ENCODE results near the gene ACE. TPM values are rescaled to one million over a fixed set of nuclear protein-coding genes. Genes with fewer than 3 reads are reported as not detected.

The ACE gene
- total RNA-seq, 4 donors from 2014 or later = 3.0 to 10.2 (median 7.2) TPM

DNA sequence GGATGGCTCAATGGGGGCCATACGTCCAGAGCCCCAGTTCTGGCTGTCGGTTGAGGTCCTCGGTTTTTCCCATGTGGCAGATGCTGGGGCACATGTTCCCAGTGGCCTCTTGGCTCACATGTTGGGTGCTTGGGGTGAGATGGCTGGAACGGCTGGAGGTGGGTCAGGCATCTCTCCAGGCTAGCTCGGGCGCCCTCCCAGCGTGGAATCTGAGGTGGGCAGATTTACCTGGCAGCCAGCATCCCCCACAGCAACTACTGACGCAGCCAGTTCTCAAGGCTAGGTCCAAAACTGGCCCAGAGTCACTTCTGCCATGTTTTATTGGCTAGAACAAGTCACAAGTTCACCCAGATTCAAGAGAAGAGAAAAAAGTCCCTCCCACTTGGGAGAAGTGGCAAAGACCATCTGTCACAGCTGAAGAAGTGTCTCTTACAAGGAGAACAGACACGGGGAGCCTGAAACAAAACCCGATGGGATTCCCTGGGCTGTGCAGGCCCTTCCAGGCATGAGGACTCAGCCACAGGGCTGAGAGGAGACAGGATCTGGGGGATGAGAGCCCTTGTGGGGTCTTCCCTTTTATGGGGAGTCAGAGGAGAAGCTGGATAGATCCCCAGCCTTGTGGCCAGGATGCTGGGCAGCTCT is 15.2 kb downstream of the ACE start:
- 74 to 89% methylated on average over 5 to 10 of the region's 10 CpGs for WGBS, 2 donors
- DNase-seq (ENCODE audit: low spot score in 2 of 2) = no peak
- TF ChIP-seq, protein P1, sequence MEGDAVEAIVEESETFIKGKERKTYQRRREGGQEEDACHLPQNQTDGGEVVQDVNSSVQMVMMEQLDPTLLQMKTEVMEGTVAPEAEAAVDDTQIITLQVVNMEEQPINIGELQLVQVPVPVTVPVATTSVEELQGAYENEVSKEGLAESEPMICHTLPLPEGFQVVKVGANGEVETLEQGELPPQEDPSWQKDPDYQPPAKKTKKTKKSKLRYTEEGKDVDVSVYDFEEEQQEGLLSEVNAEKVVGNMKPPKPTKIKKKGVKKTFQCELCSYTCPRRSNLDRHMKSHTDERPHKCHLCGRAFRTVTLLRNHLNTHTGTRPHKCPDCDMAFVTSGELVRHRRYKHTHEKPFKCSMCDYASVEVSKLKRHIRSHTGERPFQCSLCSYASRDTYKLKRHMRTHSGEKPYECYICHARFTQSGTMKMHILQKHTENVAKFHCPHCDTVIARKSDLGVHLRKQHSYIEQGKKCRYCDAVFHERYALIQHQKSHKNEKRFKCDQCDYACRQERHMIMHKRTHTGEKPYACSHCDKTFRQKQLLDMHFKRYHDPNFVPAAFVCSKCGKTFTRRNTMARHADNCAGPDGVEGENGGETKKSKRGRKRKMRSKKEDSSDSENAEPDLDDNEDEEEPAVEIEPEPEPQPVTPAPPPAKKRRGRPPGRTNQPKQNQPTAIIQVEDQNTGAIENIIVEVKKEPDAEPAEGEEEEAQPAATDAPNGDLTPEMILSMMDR (IDR thresholded peaks at IDR 0.05) = no peak
- TF ChIP-seq POLR2A (IDR thresholded peaks at IDR 0.05) = no peak
- intact Hi-C loops (cut with DNase I; ENCODE audit: low total_unique reads) = no loop called here
- H3K4me3 ChIP-seq (ENCODE audit: low read depth, poor library complexity, severe bottlenecking) = no peak overlapping the region

DNA sequence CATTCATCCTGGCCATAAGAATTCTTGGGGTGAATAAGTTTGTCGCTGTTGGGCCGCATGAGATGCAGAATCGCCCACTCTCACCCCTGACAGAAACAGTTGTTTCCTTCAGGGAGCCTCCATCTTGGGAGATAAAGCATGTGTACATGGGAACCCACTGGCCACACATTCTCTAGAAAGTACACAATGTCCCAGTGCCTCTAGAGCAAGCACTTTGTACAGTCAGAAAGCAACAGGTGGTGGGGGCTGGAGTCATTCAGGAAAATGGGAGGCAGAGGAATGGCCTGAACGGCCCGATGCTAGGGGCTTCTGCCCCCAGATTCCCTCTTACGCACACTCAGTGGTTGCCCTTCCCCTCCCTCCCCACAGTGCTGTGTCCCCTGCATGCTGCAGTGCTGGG is 16.1 kb downstream of the ACE start:
- no peak for DNase-seq (ENCODE audit: low spot score in 2 of 2)
- WGBS, 2 donors = 94 to 95% methylated on average over 5 to 6 of the region's 6 CpGs

DNA sequence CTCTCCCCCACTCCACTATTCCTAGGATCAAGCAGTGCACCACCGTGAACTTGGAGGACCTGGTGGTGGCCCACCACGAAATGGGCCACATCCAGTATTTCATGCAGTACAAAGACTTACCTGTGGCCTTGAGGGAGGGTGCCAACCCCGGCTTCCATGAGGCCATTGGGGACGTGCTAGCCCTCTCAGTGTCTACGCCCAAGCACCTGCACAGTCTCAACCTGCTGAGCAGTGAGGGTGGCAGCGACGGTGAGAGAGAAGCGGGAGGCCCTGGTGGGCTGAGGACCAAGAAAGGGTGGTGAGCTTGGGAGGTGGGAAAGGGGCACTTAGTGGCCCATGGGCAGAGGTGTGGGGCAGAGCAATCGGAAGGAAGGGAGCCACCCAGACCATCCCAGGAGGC is 16.6 kb downstream of the ACE start:
- 89 to 91% methylated on average over 9 of the region's 9 CpGs for WGBS, 2 donors
- no peak for TF ChIP-seq POLR2A (IDR thresholded peaks at IDR 0.05)
- TF ChIP-seq, protein P1 (IDR thresholded peaks at IDR 0.05) = no peak
- DNase-seq (ENCODE audit: low spot score in 2 of 2) = no peak
- H3K4me3 ChIP-seq (ENCODE audit: low read depth, poor library complexity, severe bottlenecking) = no peak overlapping the region
- intact Hi-C loops (cut with DNase I; ENCODE audit: low total_unique reads) = no loop called here

More for the DNA sequence above, 16.1 kb downstream of the ACE start:
- TF ChIP-seq POLR2A (IDR thresholded peaks at IDR 0.05) = no peak
- TF ChIP-seq, protein P1 (IDR thresholded peaks at IDR 0.05) = no peak
- intact Hi-C loops (cut with DNase I; ENCODE audit: low total_unique reads) = no loop called here
- H3K4me3 ChIP-seq (ENCODE audit: low read depth, poor library complexity, severe bottlenecking) = no peak overlapping the region

DNA sequence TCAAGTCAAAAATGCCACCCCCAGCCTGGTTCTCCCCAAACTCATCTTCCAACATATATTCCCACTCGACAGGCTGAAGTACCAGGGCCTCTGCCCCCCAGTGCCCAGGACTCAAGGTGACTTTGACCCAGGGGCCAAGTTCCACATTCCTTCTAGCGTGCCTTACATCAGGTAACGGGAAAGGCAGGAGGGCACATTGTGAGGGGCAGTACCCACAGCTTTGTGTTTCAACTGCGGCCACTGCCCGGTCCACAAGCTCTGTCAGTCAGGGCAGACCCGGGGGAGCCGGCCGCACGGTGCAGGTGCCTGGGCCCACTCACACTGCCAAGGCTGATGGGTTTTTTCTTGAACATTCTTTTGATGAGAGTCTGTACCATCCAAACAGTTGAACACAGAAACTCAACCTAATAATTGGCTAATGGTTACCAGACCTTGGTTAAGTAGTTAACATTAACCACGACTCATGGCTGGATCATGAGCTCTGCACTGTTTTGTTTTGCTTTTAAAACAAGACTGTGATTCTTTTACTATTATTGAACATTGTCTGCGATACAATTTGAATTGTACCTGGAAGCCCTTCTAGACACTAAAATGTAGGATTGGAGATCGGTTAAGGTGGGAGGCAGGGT is 17.6 kb downstream of the ACE start:
- no peak overlapping the region for H3K4me3 ChIP-seq (ENCODE audit: low read depth, poor library complexity, severe bottlenecking)
- intact Hi-C loops (cut with DNase I; ENCODE audit: low total_unique reads) = no loop called here
- 93 to 94% methylated on average over 12 of the region's 12 CpGs for WGBS, 2 donors
- DNase-seq (ENCODE audit: low spot score in 2 of 2) = no peak
- TF ChIP-seq POLR2A (IDR thresholded peaks at IDR 0.05) = no peak
- TF ChIP-seq, protein P1 (IDR thresholded peaks at IDR 0.05) = no peak

DNA sequence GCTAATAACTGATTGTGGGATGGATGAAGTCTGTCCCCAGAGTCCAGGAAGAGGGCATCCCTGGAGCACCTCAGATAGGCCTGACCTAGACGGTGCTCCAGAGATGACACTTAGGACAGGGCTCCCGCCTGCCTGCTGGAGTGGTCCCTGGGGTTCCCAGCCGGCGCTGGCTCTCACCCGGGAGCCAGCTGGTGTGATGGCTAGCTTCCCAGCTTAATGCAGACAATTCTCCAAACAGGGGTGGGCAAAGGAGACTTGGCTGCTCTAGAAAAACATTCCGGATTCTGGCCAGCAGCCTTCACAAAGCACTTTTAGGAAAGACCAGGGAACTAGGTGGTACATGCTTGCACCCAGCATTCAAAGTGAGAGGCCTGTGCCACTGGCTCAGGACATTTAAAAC is 18.6 kb downstream of the ACE start:
- intact Hi-C loops (cut with DNase I; ENCODE audit: low total_unique reads) = no loop called here
- TF ChIP-seq, protein P1 (IDR thresholded peaks at IDR 0.05) = no peak
- TF ChIP-seq POLR2A (IDR thresholded peaks at IDR 0.05) = no peak
- 77 to 85% methylated on average over 5 to 6 of the region's 6 CpGs for WGBS, 2 donors
- DNase-seq (ENCODE audit: low spot score in 2 of 2) = no peak
- H3K4me3 ChIP-seq (ENCODE audit: low read depth, poor library complexity, severe bottlenecking) = no peak overlapping the region

Measured in lower leg skin (tissue), 4 donors.